GM19397 (cell line): Measurements from ENCODE around the gene CPED1.

Experiments used
- ATAC-seq: cut with Tn5 transposase; IDR thresholded peaks from one replicate; pipeline ENCODE4 v1.9.1; 2021; ENCODE audit warnings: mild to moderate bottlenecking, moderate library complexity; ENCODE audit not compliant: unreplicated experiment

CPED1 gene

GRCh38 chr7:120988591-120989256, at the start of gene CPED1:
TSS of gene CPED1 (plus strand) at chr7:120988711. CDS start at chr7:120989622, 911 bp downstream.
- ATAC-seq = peak; percentile 67

GRCh38 chr7:120939345-120939744, 49.2 kb upstream of the CPED1 start:
- ATAC-seq = no peak

- no peak for ATAC-seq
Measured at GRCh38 chr7:120941064-120941463, 47.4 kb upstream of the CPED1 start.

- no peak for ATAC-seq
Measured at GRCh38 chr7:120941856-120942255, 46.7 kb upstream of the CPED1 start.

- no peak for ATAC-seq
Measured at GRCh38 chr7:120942861-120943260, 45.6 kb upstream of the CPED1 start.

GRCh38 chr7:120944826-120945562, 43.5 kb upstream of the CPED1 start:
- no peak for ATAC-seq

- ATAC-seq = no peak
Measured at GRCh38 chr7:120947980-120948379, 40.5 kb upstream of the CPED1 start.

GRCh38 chr7:120949393-120949911, 39.1 kb upstream of the CPED1 start:
- no peak for ATAC-seq

GRCh38 chr7:120949998-120950538, 38.4 kb upstream of the CPED1 start:
- ATAC-seq = no peak

GRCh38 chr7:120950539-120951308, 37.8 kb upstream of the CPED1 start, which contains the start of gene ING3:
TSS of gene ING3 (plus strand) at chr7:120950777. CDS start at chr7:120950897, 120 bp downstream.
- ATAC-seq = peak; percentile 97

GRCh38 chr7:120951309-120951699, 37.2 kb upstream of the CPED1 start:
- ATAC-seq = no peak

- ATAC-seq = no peak
Measured at GRCh38 chr7:120951826-120952225, 36.7 kb upstream of the CPED1 start.

- ATAC-seq = peak; percentile 33
Measured at GRCh38 chr7:120955577-120956149, 32.8 kb upstream of the CPED1 start.

GRCh38 chr7:120959929-120960484, 28.5 kb upstream of the CPED1 start:
- no peak for ATAC-seq

- ATAC-seq = no peak
Measured at GRCh38 chr7:120960714-120961113, 27.8 kb upstream of the CPED1 start.

GRCh38 chr7:120961638-120962173, 26.8 kb upstream of the CPED1 start:
- no peak for ATAC-seq

- ATAC-seq = no peak
Measured at GRCh38 chr7:120964088-120964487, 24.4 kb upstream of the CPED1 start.

- ATAC-seq = no peak
Measured at GRCh38 chr7:120966961-120967360, 21.6 kb upstream of the CPED1 start.

- no peak for ATAC-seq
Measured at GRCh38 chr7:120973849-120974248, 14.7 kb upstream of the CPED1 start.
